ENCODE results near the gene WNT16. TPM values are rescaled to one million over a fixed set of nuclear protein-coding genes. Genes with fewer than 3 reads are reported as not detected.

WNT16 gene
- total RNA-seq, 1 experiment from 2014 or later = 0.06 TPM

GRCh38 chr7:121385056-121385799 is 56.4 kb downstream of the WNT16 start:
- no peaks in the 10 kb centered on the region for H3K9me3 ChIP-seq (replicated peaks)
- no peaks in the 10 kb centered on the region for H3K27me3 ChIP-seq
- DNase-seq = no peak
- H3K36me3 ChIP-seq = peaks cover 12% of the 10 kb centered on the region
- no peak overlapping the region for H3K4me3 ChIP-seq
- peaks cover 29% of the 10 kb centered on the region for H3K4me1 ChIP-seq
- peak overlapping the region; percentile 70 for H3K27ac ChIP-seq

GRCh38 chr7:121385800-121386179 is 57.0 kb downstream of the WNT16 start:
- Histone ChIP-seq H3K4me3 (no peak overlapping the region), H3K9me3 (replicated peaks) (no peaks in the 10 kb centered on the region), H3K27me3 (no peaks in the 10 kb centered on the region), H3K27ac (peak overlapping the region; percentile 70), H3K36me3 (peaks cover 12% of the 10 kb centered on the region), H3K4me1 (peaks cover 27% of the 10 kb centered on the region)
- peak; percentile 61 to 91 for DNase-seq

GRCh38 chr7:121388950-121389349 is 60.1 kb downstream of the WNT16 start:
- Histone ChIP-seq H3K4me1 (peaks cover 23% of the 10 kb centered on the region), H3K36me3 (peaks cover 13% of the 10 kb centered on the region; the same call in 1 of the 2 replicates), H3K27ac (no peak overlapping the region), H3K9me3 (replicated peaks) (no peaks in the 10 kb centered on the region), H3K27me3 (no peaks in the 10 kb centered on the region), H3K4me3 (no peak overlapping the region)
- DNase-seq = no peak

- DNase-seq = no peak
- peaks cover 25% of the 10 kb centered on the region for H3K4me1 ChIP-seq
- H3K36me3 ChIP-seq = peaks cover 15% of the 10 kb centered on the region; the same call in 1 of the 2 replicates
- H3K9me3 ChIP-seq (replicated peaks) = no peaks in the 10 kb centered on the region
- no peak overlapping the region for H3K4me3 ChIP-seq
- H3K27me3 ChIP-seq = no peaks in the 10 kb centered on the region
- no peak overlapping the region for H3K27ac ChIP-seq
Observed at GRCh38 chr7:121390109-121390508, 61.3 kb downstream of the WNT16 start.

GRCh38 chr7:121390617-121391016 is 61.8 kb downstream of the WNT16 start:
- peaks cover 15% of the 10 kb centered on the region; the same call in 1 of the 2 replicates for H3K36me3 ChIP-seq
- no peaks in the 10 kb centered on the region for H3K27me3 ChIP-seq
- H3K27ac ChIP-seq = no peak overlapping the region
- DNase-seq = no peak
- no peaks in the 10 kb centered on the region for H3K9me3 ChIP-seq (replicated peaks)
- no peak overlapping the region for H3K4me3 ChIP-seq
- peaks cover 20% of the 10 kb centered on the region for H3K4me1 ChIP-seq

Other genes starting within 250 kb of the WNT16 start
- 97.4 and 114 TPM in 2 replicates for gene FAM3C, start 67.3 kb downstream of the WNT16 start, total RNA-seq (2014; rRNA removed; shearing (Covaris generic))